SH-SY5Y (cell line): ENCODE results near the gene BLACAT1.

Experiments used
- GATA2 ChIP-seq: IDR thresholded peaks from 2 replicates; pipeline ENCODE4 v1.6.1; 2011; ENCODE audit warnings: mild to moderate bottlenecking, low read depth, low read length
- GATA3 ChIP-seq: IDR thresholded peaks from 2 replicates; pipeline ENCODE4 v1.6.1; 2011; ENCODE audit warnings: low read depth, mild to moderate bottlenecking, low read length, moderate library complexity

- no peak for TF ChIP-seq GATA2
- TF ChIP-seq GATA3: no peak
Observed at GRCh38 chr1:205504311-205505075, 48.6 kb upstream of the BLACAT1 start, which contains the start of gene CDK18.
